AG04450 (cell line): Measurements from ENCODE around the gene MARCHF6. TPM values are rescaled to one million over a fixed set of nuclear protein-coding genes. Genes with fewer than 3 reads are reported as not detected.

Experiments used
- CTCF ChIA-PET: fragments of 300-600, 350-600 bp; formaldehyde crosslinking; extraction: SDS; loops from one replicate; lab custom pipeline; 2022; ENCODE audit warnings: antibody characterized with exemption, inconsistent platforms; lab: Charles Lee
- POLR2A ChIA-PET: fragments of 350-600 bp; formaldehyde crosslinking; extraction: SDS; loops from one replicate; lab custom pipeline; 2021; ENCODE audit warnings: antibody characterized with exemption, inconsistent platforms; lab: Yijun Ruan, JAX
- DNase-seq: peaks from one replicate; pipeline ENCODE4 v3.0.0-alpha.2; 2011; ENCODE audit warnings: low read depth, low spot score
- H3K27ac ChIP-seq: one replicate; pipeline ENCODE4 v1.5.1; 2012; ENCODE audit warnings: low read depth, low read length, control low read depth
- H3K27me3 ChIP-seq: one replicate; pipeline ENCODE4 v1.6.0; 2012; ENCODE audit warnings: low read length; ENCODE audit not compliant: control insufficient read depth, insufficient read depth
- H3K4me3 ChIP-seq: 2 replicates; pipeline ENCODE4 v1.5.1; 2011; ENCODE audit warnings: mild to moderate bottlenecking, low read depth, low read length, control low read depth
- H3K9me3 ChIP-seq: 2 replicates; pipeline ENCODE4 v1.5.1; 2012; ENCODE audit warnings: low read length; ENCODE audit not compliant: control insufficient read depth, insufficient read depth
- polyA plus RNA-seq: library from polyadenylated mRNA; depleted of rRNA; stranded (reverse); fragments of >200 nt; gene quantifications from 2 replicates; pipeline ENCODE4 v1.2.3, GENCODE V29; 2011
- TF ChIP-seq, protein P1 (sequence below): IDR thresholded peaks from 2 replicates; pipeline ENCODE4 v1.5.1; 2011; ENCODE audit warnings: low read depth, low read length, control low read depth, inconsistent platforms

MARCHF6 gene
- polyA plus RNA-seq, 1 experiment: 136 TPM

DNA sequence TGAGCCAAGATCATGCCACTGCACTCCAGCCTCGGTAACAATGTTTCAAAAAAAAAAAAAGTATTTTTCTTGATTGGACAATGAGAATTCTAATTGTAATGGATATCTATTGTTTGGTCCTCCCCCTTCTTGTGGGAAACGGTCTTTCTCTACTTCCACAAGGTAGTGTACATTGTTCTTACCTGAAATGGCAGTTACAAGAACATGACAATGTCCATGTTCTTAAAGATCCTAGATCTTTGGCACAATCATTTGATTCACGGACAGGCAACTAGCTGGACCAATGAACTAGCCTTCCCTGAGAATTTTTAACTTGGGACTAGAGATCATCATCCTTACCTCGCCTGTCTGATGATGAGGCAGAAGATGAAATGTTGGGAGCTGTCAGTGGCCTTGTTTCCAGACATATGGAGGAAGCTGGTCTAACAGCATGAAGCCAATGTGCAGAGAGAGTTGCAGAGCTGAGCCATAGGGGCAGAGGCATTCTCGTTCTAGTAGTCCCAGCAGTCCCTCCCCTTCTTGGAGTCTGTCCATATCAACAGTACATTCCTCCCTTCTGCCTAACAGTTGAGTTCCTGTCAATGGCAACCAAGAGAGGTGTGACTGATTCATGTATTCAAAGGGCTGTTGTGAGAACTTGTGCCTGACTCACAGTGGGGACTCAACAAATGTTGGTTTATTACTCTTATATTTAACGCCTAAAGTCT is 2.1 kb upstream of the MARCHF6 start:
- POLR2A ChIA-PET: no interaction called here

DNA sequence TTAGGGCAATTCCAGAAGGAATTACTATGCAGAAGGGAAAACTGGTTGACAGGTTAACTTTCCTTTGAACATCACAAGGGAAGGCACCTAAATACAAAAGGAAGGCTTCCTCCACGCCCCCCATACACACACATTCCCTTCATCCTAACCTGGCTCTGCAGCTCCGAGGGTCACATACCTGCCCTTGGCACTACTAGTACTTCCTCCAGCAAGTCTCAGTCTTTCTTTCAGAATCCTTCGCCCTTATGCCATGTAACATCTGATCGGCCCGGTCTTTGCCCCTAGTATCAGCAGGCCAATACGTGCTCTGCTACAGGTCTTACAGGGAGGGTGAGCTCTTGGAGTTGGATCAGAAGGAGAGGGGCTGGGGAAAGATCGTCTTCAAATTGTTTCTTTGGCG is 1.6 kb upstream of the MARCHF6 start:
- H3K9me3 ChIP-seq: no peaks in the 10 kb centered on the region; the same call in 1 of the 2 replicates
- H3K4me3 ChIP-seq: peak overlapping the region; percentile 11; the same call in 1 of the 2 replicates
- TF ChIP-seq, protein P1, sequence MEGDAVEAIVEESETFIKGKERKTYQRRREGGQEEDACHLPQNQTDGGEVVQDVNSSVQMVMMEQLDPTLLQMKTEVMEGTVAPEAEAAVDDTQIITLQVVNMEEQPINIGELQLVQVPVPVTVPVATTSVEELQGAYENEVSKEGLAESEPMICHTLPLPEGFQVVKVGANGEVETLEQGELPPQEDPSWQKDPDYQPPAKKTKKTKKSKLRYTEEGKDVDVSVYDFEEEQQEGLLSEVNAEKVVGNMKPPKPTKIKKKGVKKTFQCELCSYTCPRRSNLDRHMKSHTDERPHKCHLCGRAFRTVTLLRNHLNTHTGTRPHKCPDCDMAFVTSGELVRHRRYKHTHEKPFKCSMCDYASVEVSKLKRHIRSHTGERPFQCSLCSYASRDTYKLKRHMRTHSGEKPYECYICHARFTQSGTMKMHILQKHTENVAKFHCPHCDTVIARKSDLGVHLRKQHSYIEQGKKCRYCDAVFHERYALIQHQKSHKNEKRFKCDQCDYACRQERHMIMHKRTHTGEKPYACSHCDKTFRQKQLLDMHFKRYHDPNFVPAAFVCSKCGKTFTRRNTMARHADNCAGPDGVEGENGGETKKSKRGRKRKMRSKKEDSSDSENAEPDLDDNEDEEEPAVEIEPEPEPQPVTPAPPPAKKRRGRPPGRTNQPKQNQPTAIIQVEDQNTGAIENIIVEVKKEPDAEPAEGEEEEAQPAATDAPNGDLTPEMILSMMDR: no peak
- DNase-seq: no peak
- ChIA-PET POLR2A (no interaction called here), CTCF (no interaction called here)
- H3K27ac ChIP-seq: peak overlapping the region; percentile 98
- H3K27me3 ChIP-seq: no peaks in the 10 kb centered on the region

More for the DNA sequence above, 2.1 kb upstream of the MARCHF6 start:
- Histone ChIP-seq H3K4me3 (no peak overlapping the region), H3K27me3 (no peaks in the 10 kb centered on the region), H3K27ac (no peak overlapping the region), H3K9me3 (no peaks in the 10 kb centered on the region; the same call in 1 of the 2 replicates)
- TF ChIP-seq, protein P1: 0 out of 2 replicates have a peak, but pooled peaks have one; percentile 3
- CTCF ChIA-PET: no interaction called here
- peak; percentile 43 for DNase-seq

DNA sequence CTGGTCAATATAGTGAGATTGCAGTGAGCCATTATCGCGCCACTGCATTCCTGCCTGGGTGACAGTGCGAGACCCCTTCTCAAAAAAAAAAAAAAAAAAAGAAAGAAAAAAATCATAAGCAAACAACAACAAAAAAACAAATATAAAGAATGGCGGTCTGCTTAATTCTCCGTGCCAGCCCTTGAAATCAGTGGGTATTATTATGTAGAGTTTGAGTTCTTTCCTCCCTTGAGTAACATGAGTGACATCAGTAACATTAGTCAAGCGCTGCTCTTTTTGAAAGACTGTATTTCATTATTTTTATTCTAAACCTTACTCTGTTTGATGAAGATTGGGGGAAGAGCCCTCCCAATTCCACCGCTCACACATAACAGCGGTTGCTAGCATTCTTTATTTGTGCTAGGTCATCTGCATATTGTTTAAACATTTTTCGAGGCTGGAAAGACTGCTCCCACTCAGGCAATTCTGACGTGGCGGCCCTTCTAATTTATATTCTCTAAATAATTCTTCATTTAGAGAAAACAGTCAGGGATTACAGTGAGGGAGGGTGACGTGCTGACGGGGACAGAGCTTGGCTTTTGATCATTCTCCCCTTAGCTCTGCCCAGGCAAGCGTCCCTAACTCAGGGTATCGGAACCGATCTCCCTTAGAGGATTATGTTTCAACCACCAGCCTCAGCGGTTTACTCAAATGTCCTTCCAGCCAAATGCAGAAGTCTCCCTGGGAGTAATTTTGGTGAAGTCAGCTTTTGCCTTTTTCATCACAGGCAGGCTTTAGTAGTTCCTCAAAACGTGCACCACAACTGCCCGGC is 860 bp upstream of the MARCHF6 start:
- TF ChIP-seq, protein P1: no peak
- Histone ChIP-seq H3K9me3 (no peaks in the 10 kb centered on the region; the same call in 1 of the 2 replicates), H3K27ac (peak overlapping the region; percentile 98), H3K4me3 (peak overlapping the region; percentile 82), H3K27me3 (no peaks in the 10 kb centered on the region)
- ChIA-PET CTCF (interaction anchor here (0.7 to 1.0 kb wide), 2 partner anchors 27 to 69 kb away, joined by 3 read pairs; no protein-coding TSS in a partner anchor), POLR2A (interaction anchor here (0.6 to 1.9 kb wide), 12 partner anchors 16 to 222 kb away, joined by 3 to 24 read pairs (median 4); partner anchors contain the start of genes ATPSCKMT and CCT5)
- DNase-seq: no peak

DNA sequence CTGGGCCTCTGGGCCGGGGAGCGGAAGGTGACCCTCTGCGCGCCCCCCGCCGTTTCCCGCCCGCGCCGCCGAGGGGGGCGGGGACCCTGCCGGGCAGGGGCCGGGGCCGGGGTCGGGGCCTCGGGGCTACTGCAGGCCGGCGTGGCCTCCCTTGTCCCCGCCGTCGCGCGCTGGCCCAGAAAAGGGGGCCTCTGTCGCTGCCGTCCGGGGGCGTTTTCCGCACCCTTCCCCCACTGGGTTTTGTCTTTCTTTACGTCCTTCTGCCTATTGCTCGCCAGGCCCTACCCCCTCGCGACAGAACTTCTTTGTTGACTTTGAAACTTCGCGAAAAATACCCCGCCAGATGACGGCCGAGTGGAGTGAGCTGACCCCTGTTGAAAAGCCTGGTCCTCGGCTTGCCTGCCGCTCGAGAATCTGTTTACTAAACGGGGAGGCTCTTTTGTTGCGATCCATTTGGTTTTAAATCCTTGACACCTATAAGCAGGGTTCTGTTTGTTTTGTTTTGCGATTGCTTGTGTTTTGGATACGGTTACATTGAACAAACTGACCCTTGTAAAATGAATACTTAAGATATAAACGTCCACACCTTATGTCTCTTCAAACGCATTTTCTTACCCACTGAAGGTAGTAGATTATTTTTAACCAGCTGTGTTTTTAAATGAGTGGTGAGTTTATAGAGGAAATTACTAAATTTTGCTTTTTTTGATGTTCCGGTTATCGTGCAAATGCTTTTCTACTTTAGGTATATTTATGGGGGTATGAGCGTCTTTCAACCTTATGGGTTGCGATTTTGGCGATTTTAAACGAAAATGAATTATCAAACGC is 765 bp downstream of the MARCHF6 start:
- TF ChIP-seq, protein P1: no peak
- Histone ChIP-seq H3K27ac (peak overlapping the region; percentile 42), H3K27me3 (no peaks in the 10 kb centered on the region), H3K9me3 (no peaks in the 10 kb centered on the region; the same call in 1 of the 2 replicates), H3K4me3 (peak overlapping the region; percentile 82)
- ChIA-PET CTCF (interaction anchor here (0.6 to 1.3 kb wide), 3 partner anchors 24 to 70 kb away, joined by 3 read pairs; no protein-coding TSS in a partner anchor), POLR2A (interaction anchor here (0.6 to 1.9 kb wide), 12 partner anchors 14 to 105 kb away, joined by 3 to 24 read pairs (median 4); partner anchors contain the start of genes ATPSCKMT and CCT5)
- no peak for DNase-seq
